Measurements from ENCODE around the gene FRY. TPM values are rescaled to one million over a fixed set of nuclear protein-coding genes. Genes with fewer than 3 reads are reported as not detected.

The FRY gene
- total and polyA plus RNA-seq, 2 donors (not counting 1 experiment from before 2014, with no cell fraction given): 2.3 to 6.3 TPM

GRCh38 chr13:32023698-32024097, 7.9 kb upstream of the FRY start:
- Histone ChIP-seq H2AFZ (ENCODE audit: insufficient read depth, low read depth, low read length, poor library complexity, severe bottlenecking) (no peak overlapping the region), H3K4me1 (ENCODE audit: control insufficient read depth in 2 of 2, insufficient read depth in 2 of 2, low read length in 2 of 2) (no peaks in the 10 kb centered on the region), H4K20me1 (ENCODE audit: control insufficient read depth, insufficient read depth, low read length, poor library complexity, severe bottlenecking) (no peaks in the 10 kb centered on the region), H3K36me3 (replicated peaks in 1 of 2; ENCODE audit: control extremely low read depth in 1 of 2, control insufficient read depth in 1 of 2, extremely low read depth in 1 of 2, insufficient read depth in 2 of 2, low read length in 1 of 2) (no peaks in the 10 kb centered on the region), H3K27ac (ENCODE audit: low read length in 2 of 2) (no peak overlapping the region), H3K4me3 (ENCODE audit: control extremely low read depth in 1 of 5, extremely low read depth in 1 of 5, insufficient read depth in 1 of 5, low read depth in 2 of 5, low read length in 4 of 5) (no peak overlapping the region), H3K9me3 (ENCODE audit: control extremely low read depth in 1 of 3, control insufficient read depth in 2 of 3, insufficient read depth in 1 of 3, low read length in 2 of 3) (no peaks in the 10 kb centered on the region), H3K4me2 (replicated peaks; ENCODE audit: low read depth, low read length, poor library complexity, severe bottlenecking) (no peak overlapping the region), H3K79me2 (ENCODE audit: control insufficient read depth, insufficient read depth, low read length) (no peaks in the 10 kb centered on the region), H3K9ac (ENCODE audit: low read length) (no peak overlapping the region), H3K27me3 (replicated peaks in 1 of 4; ENCODE audit: control extremely low read depth in 1 of 4, control insufficient read depth in 3 of 4, insufficient read depth in 4 of 4, low read length in 3 of 4) (no peaks in the 10 kb centered on the region)
- CTCF ChIA-PET: no interaction called here
- Mint-ChIP-seq H3K4me1 (no peaks in the 10 kb centered on the region), H3K27ac (no peak overlapping the region), H3K27me3 (no peaks in the 10 kb centered on the region), H3K9me3 (ENCODE audit: insufficient read depth) (no peaks in the 10 kb centered on the region), H3K4me3 (no peak overlapping the region)
- POLR2A ChIA-PET: no interaction called here
- no CpG with 5 or more reads among the region's 3 CpGs for WGBS (ENCODE audit: insufficient coverage)
- TF ChIP-seq CTCF (IDR thresholded peaks at IDR 0.05) (no peak), EZH2 (IDR thresholded peaks at IDR 0.05; ENCODE audit: borderline replicate concordance, insufficient read depth, low read depth, low read length, poor library complexity, severe bottlenecking) (no peak)
- intact Hi-C loops (cut with micrococcal nuclease): no loop called here
- no peak for DNase-seq
- no peak for ATAC-seq (ENCODE audit: low read depth)

- Histone ChIP-seq H3K9me3 (ENCODE audit: control extremely low read depth in 1 of 3, control insufficient read depth in 2 of 3, insufficient read depth in 1 of 3, low read length in 2 of 3) (no peaks in the 10 kb centered on the region), H3K36me3 (replicated peaks in 1 of 2; ENCODE audit: control extremely low read depth in 1 of 2, control insufficient read depth in 1 of 2, extremely low read depth in 1 of 2, insufficient read depth in 2 of 2, low read length in 1 of 2) (no peaks in the 10 kb centered on the region), H3K4me1 (ENCODE audit: control insufficient read depth in 2 of 2, insufficient read depth in 2 of 2, low read length in 2 of 2) (no peaks in the 10 kb centered on the region), H4K20me1 (ENCODE audit: control insufficient read depth, insufficient read depth, low read length, poor library complexity, severe bottlenecking) (no peaks in the 10 kb centered on the region), H3K27me3 (replicated peaks in 1 of 4; ENCODE audit: control extremely low read depth in 1 of 4, control insufficient read depth in 3 of 4, insufficient read depth in 4 of 4, low read length in 3 of 4) (no peaks in the 10 kb centered on the region), H2AFZ (ENCODE audit: insufficient read depth, low read depth, low read length, poor library complexity, severe bottlenecking) (no peak overlapping the region), H3K27ac (ENCODE audit: low read length in 2 of 2) (no peak overlapping the region), H3K9ac (ENCODE audit: low read length) (no peak overlapping the region), H3K4me3 (ENCODE audit: control extremely low read depth in 1 of 5, extremely low read depth in 1 of 5, insufficient read depth in 1 of 5, low read depth in 2 of 5, low read length in 4 of 5) (no peak overlapping the region), H3K79me2 (ENCODE audit: control insufficient read depth, insufficient read depth, low read length) (no peaks in the 10 kb centered on the region), H3K4me2 (replicated peaks; ENCODE audit: low read depth, low read length, poor library complexity, severe bottlenecking) (no peak overlapping the region)
- CTCF ChIA-PET: no interaction called here
- ATAC-seq (ENCODE audit: low read depth): no peak
- Mint-ChIP-seq H3K9me3 (ENCODE audit: insufficient read depth) (no peaks in the 10 kb centered on the region), H3K4me1 (no peaks in the 10 kb centered on the region), H3K4me3 (no peak overlapping the region), H3K27ac (no peak overlapping the region), H3K27me3 (no peaks in the 10 kb centered on the region)
- no peak for DNase-seq
- no peak for TF ChIP-seq EZH2 (IDR thresholded peaks at IDR 0.05; ENCODE audit: borderline replicate concordance, insufficient read depth, low read depth, low read length, poor library complexity, severe bottlenecking)
- no peak for TF ChIP-seq CTCF (IDR thresholded peaks at IDR 0.05)
- no CpG with 5 or more reads among the region's 2 CpGs for WGBS (ENCODE audit: insufficient coverage)
- intact Hi-C loops (cut with micrococcal nuclease): no loop called here
- POLR2A ChIA-PET: no interaction called here
Measured at GRCh38 chr13:32024750-32025149, 6.8 kb upstream of the FRY start.

Data from B cell (primary cell).